Embryonic facial prominence (tissue), 1 donor: ENCODE results near the gene BEGAIN.

Source experiments
- DNase-seq: peaks from one replicate; pipeline ENCODE4 v3.0.0-alpha.2; 2016; ENCODE audit errors: extremely low spot score

BEGAIN gene

DNA sequence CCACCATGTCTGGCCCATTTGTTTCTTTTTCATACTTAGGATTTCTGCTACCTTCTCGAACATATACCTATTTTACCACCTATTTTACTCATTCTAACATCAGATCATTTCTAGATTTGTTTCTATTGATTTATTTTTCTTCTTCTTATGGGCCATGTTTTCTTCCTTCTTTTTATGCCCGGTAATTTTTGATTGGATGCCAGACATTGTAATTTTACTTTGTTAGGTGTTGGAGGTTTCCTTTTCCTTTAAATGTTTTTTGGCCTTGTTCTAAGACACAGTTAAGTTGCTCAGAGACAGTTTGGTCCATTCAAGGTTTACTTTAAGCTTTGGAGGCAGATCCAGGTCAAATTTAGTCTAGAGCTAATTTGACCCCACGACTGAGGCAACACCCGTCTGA lies 14.7 kb upstream of the BEGAIN start:
- no peak for DNase-seq

DNA sequence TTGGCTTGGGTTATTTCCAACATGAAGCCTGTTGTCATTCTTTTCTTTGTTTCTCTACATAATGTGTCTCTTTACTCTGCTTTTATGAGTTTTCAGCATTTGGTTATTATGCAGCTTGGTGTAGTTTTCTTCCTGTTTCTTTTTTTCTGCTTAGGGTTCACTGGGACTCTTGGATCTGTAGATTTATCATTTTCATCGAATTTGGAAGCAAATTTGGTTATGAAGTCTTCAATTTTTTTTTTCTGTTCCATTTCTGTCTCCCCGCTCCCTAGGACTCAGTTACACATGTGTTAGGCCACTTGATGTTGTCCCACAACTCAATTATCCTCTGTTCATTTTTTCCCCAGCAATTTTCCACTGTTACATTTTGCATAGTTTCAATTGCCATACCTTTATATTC lies 13.8 kb upstream of the BEGAIN start:
- DNase-seq, result no peak

DNA sequence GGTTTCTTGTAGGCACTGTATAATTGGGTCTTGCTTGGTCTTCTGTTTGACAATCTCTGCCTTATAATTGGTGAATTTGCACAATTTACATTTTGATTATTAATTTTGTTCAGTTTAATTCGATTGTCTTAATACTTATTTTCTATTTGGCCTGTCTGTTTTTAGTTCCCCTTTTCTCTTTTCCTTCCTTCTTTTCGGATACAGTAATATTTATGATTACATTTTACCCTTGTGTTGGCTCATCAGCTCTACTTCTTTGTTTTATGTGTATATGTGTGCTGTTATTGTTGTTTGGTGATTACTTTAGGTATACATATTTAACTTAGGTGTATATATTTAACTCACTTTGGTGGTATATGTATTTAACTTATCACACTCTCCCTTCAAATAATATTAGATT lies 12.8 kb upstream of the BEGAIN start:
- no peak for DNase-seq

DNA sequence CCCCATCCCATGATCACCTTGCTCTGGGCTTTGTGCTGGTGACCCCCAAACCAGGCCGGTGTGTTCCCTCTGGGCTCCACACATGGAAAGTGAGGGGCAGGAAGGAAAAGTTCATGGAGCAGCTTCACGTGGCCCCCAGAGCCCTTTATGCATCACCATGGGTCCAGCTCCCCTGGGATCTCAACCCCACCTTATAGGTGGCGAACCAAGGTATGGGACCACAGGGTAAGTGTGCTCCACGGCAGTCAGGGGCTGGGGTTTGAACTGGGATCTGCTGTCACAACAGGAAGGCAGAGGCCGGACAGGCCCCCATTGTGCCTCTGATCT lies 7.4 kb upstream of the BEGAIN start:
- DNase-seq, result no peak

DNA sequence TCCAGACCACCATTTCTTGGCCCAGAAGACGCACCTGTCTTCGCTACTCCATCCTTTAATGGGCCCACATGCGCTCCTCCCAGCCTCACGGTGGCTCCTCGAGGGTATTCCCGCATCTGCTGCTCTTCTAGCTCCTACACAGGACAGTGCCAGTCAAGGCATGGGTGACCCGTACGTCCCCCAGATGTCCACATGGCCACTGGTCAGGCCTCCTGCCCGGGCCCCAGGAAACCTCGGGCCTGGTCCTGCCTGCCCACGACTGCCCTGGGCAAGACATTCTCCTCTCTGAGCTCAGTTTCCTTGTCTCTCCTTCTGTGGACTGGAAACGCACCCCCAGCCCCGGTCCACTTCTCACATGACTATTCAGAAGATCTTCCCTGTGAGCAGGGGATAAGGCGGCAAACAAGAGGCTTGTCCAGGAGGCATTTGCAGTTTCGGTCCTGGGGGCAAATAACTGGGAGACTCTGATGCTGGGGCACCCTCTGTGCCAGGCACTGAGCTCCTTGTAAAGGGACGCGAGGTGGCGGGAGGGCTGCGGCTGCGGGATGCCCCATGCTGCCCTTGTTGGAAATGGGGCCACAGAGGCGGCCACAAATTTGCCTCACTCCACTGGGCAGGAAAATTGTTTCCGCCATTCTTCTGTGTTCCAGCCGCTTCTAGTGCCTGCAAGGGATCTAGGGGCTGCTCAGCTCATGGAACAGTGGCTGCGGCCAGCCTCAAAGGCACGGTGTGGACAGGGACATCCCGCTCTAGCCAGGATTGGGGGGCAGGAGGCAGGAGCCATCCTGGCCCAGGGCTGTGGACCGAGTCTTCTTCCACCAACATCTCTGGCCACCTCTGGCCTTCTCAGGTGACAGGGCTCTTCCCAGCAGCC lies 6.8 kb upstream of the BEGAIN start:
- no peak for DNase-seq

DNA sequence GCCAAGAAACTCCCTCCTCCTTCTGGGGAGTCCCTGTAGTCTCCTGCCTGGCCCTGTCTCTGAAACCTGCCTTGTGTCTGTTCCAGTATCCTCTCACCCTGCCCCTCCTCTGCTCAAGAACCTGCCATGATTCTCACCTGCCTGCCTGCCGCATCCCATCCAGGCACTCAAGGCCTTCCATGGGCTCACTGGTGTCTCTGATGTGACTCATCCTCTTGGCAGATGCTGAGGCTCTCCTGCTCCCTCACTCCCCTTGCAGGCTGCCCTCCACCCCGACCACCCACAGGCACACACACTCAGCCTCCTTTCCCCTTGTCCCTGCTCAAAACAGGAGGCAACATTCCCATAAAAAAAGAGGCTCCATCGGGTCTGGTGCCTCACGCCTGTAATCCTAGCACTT lies 5.8 kb upstream of the BEGAIN start:
- no peak for DNase-seq

DNA sequence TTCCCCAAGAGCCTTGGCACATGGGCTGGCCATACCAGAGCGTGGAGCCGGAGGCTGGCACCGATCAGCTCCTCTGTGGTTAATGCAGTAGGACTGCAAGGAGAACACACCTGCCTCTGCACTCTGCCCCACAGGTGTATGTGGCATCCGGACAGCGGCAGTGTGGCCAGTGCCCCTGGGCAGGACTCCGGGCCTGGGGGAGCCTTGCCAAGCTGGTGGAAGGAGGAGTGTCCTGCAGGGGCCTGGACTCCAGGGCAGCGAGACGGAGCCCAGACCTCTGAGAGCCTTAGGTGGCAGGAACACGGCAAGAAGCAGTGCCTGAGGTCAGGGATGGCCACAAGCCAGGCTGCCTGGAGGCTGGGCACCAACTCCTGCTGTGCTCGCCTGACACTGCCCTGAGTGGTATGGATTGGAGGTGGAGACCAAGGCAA lies 5.3 kb upstream of the BEGAIN start:
- no peak for DNase-seq

DNA sequence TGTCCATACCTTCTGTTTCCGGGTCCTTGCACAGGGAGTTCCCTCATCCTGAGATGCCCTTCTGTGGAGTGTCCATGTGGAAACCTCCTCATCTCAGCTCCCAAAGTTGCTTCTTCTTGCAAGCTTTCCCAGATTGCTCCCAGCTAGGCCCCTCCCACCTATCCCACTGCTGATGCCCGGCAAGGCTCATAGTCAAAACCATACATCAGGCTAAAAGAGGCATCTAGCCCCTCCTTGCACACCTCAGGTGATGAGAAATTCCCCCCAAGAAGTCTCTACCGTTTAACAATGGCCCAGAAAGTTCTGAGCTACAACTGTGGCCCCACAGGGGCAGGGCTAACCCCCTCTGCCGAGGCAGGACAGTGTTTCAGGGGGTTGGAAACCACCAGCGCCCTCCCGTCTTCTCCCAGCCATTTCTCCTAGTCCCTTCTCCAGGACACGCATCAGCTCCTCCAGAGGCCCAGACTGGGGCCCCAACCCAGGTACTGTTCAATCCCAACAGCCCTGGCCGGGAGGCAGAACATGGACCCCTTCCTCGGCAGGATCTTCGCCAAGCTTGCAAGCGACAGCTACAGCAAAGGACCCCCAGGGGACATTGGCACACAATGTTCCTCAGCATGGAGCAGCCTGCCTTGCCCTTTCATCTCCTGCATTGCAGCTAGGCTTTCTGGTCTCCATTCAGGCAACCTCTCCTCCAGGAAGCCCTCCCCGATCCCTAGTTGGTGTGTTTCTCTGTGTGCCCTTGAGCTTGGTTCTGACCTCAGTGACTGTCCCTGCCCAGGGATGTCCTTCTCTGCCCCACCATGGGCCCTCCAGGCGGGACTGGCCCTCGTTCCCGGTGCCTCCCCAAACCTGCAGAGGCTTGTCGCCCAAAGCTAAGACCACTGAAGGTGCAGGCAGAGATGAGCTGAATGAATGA lies 4.5 kb upstream of the BEGAIN start:
- DNase-seq, result no peak

DNA sequence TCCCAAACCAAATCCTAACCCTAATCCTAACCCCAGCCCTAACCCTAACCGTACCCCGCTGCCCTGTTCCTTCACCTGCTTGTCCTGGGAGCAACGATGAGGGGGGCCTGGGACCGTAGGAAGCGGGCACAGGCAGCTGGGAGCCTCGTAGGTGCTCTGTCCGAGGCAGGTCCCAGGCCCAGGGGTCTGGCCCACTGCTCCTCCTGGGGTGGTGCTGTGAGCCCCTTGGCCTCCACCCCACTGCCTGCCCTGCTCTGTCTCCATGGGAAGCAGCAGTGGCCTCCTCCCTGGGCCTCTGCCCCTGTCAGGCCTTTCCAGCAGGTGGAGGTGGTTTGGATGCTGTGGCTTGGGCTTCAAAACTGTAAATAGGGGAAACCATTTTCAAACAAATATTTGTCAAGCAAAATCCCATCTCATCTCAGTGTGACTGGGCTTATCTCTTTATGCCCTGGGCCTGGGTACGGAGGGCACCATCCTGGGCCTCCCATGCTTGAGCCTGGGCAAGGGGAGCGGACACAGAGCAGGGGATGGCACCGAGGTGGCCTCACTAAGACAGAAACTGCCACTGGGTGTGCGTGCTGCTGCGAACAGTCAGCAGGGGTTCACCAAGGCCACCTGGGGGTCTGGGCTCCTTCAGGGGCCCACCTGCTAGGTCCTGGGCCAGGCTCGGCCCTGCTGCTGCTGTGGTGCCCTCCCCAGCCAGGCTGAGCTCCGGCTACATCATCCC lies 3.7 kb upstream of the BEGAIN start:
- DNase-seq, result no peak

DNA sequence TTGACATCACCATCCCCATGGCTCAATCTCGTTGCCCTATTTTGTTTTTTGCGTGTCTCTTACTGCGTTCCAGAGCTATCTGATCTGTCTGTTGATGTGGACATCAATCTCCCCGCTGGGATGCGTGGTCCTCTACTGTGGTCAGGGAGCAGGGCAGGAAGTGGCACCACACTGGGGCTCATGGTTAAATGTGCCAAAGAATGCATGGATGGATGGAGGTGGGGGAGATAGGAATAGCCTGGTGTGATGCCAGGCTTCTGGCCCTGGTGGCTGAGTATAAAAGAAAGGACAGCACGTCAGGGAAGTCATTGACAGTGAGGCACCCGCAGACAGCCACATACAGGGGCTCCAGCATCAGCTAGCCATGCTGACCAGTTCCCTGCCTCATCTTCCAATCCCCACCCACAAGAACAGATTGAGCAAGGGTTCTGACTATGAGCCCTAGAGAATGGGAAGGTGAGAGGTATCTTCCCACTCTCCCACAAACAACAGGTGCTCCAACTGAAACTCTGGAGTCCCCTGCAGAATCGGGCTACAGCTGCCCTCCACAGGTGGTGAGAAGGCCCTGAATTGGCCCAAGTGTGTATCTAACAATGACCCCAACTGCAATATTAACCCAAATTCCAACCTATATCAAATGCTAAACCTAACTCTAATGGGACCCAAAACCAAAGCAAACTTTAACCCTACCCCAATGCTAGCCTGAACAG lies 2.7 kb upstream of the BEGAIN start:
- DNase-seq, result no peak

DNA sequence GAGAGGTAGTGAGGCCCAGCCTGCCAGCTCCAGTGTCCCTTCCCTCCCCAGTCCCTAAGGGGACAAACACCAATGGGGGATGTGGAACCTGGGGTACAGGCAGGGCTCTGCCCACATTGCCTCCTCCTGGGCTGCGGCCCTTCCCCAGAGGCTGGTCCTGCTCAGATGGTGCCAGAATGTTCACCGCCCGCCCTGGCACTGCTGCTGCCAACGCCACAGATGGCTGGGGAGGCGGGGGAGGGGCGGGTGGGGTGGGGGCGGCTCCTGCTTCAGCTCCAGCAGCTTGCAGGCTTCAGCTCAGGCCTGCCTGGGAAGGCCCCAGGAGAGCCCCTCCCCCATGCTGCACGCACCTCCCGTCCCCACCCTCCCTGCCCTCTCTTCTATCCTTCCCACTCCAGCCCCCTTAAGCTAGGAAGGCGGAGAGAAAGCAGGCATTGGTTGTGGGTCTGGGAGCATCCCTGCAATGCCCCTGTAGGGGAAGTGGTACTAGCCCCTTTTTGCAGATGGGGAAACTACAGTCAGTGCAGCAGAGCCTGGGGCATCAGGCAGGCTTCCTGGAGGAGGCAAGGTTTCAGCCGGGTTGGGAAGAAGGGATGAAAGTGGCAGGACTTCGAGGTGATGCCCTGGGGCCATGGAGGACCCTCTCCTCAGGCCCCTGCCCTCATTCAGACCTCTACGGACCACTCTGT lies 2.0 kb upstream of the BEGAIN start:
- no peak for DNase-seq

DNA sequence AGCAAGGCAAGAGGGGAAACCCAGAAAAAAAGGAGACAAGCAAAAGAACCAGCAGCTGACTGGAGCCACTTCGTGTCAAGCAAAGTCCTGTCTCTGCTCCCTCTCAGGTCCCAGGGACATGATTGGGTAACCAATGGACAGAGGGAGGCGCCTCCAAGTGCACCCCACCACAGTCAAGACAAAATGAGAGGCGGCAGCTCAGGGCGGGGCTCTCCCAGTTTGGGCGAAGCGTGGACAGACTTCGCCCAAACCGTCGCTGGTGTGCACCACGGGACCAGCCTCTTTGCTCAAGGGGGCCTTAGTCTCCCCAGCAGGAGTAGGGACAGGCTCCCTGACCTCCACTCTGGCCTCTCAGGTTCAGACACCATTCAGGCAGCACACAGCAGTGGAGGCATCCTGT lies 1.5 kb upstream of the BEGAIN start:
- DNase-seq, result no peak

DNA sequence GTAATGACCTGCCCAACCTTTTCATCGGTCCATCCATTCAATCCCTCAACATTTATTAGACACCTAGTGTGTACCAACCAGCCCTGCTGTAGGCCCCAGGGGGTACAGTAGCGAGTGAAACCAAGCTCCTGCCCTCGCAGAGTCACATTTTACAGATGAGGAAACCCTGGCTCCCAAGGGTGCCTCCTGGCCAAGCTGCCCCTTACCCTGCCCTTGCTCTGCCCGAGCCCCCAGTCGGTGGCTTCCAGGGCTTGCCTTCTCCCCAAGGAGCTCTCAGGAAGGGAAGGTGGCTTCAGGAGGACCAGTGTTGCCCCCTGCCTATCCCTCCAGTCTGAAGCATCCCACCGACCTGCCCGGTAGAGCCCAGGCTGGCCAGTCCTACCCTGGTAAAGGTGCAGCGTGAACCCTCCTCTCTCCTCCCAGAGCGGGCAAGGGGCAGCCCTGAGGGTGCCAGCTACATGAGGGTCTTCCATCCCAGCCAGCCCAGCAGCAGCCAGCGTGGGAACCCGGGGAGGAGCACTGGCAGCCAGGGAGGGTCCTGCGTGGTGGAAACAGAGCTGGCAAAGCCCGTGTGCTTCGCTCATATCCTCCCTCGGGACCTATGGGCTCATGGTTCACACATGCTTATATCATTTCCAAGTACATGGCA lies 670 bp upstream of the BEGAIN start:
- DNase-seq, result no peak

DNA sequence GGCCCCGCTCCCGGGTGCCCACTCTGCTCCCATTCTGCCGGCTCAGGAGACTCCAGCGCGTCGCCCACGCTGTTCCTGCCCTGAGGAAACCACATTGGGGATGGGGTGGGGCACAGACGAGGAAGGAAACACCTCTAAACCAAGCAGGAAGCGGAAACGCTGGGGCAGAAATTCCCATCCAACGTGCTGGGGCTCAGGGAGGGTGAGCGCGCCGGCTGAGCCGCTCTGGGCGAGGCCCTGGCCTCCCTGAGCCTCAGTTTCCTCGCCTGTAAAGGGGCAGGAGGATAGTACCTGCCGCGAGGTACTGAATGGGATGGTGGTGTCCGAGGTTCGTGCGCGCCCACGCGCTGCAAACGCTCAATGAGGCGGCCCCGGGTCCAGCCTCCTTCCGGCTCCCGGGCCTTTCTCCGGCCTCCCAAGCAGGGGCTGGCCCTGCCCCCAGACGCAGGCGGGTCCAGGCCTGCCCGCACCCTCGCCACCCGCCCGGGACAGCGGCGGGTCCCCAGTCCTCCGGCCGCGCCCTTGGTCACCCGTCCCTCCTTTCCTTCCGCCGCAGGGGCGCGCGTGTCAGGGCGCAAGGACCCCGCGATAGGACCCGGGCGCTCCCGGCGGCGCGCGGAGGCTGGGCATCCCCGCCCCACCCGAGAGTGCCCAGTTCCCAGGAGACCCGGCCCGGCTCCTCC lies 673 bp downstream of the BEGAIN start:
- DNase-seq, result no peak

DNA sequence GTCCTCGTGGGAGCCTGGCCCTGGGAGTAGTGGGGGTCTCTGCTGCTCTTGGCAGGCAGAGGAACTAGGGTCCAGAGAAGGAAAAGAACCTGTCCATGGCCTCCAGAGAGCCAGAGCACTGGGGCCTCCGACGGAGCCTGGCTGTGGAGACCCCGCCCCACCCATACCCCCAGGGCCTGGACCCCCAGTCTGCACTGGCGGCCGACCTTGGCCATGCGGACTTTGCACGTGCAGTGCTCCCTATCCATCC lies 1.1 kb downstream of the BEGAIN start:
- DNase-seq, result no peak

DNA sequence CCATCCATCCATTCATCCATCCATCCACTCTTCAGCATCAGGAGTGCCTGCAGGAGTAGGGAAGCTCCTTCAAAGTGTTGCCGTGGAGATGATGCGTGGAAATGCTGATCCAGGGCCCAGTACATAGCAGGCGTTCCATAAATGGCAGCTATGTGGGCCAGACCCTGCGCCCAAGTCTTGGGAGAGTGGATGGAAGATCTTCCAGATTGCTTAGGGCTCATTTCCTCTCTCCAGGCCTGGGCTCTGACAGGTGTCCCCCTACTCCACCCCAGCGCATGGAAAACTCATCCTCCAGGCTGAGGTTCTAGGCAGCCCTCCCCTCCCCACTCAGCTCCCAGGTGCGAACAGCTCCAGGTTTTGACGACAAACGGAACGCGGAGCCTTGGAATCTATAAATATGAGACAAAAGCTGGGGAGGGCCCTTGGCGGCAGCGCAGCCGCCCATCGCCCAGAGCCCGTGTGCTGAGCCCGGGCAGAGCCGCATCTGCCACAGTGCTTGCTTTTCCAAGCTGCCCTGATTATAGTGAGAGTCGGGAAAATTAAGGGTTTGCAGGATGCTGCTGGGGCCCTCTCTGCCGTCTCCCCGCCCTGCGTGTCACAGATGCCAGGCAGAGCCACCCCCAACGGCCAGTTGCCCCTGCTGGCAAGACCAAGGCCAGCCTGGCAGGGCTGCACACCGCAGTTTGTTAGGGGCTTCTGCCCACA lies 1.6 kb downstream of the BEGAIN start:
- no peak for DNase-seq

DNA sequence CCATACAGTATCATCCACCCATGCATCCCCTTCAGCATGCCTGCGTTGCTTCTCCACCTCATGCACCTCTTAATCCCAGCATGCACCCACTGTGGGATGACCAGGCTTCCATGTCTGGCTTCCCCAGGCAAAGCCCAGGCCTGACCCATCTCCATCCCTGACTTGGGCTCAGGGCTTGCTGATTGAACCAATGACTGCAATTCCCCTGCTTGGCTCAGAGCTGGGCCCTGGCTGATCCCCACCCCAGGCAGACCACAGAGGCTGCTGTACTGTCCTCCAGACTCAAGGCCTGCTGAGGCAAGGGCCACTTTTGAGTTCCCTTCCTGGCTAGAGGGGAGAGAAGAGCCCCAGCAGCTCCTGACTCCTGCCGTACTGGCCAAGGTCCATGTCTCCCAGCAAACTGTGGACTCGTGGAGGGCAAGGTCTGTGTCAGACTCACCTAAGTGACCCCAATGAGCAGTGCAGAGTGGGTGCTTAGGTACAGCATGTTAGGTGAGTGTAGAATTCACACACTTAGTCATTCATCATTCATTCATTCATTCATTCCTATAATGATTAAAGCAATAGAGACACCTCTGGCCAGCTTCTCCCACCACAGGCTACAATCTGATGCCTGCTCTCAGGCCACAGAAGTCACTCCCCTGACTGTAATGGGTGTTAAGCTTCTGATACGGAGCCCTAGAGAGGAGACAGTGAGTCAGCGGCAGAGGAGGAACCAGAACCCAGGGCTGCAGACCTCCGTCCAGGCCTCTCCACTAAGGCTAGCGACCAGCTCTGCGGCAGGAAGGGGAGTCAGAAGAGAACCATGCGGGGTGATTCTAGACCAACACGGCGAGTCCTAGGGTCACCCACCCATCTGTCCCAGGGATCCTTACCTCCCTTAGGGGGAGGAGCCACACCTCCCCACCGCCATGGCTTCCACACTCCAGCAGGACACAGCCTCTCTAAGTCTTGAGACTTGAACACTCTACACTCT lies 2.9 kb downstream of the BEGAIN start:
- no peak for DNase-seq

DNA sequence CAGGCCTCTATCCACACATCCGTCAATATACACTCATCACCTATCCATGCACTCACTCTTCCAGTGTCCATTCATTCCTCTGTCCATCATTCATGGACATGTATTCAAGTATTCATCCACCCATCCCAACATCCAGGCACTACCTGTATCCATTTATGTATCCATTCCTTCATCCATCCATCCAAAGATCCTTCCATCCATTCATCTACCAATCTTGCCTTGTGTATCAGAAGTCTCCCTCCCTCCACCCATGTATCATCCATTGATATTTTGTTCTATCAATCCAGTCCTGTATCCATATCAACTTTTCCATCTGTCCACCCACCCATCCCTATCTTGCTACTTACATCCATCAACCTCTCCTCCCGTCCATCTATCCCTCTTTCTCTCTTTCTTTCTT lies 4.0 kb downstream of the BEGAIN start:
- no peak for DNase-seq
